ENCODE data around the gene PTK7.

- TF ChIP-seq CTCF (conservative IDR thresholded peaks at IDR 0.05; ENCODE audit: low read length) (no peak), EZH2phosphoT487 (IDR thresholded peaks at IDR 0.05; ENCODE audit: borderline replicate concordance, low read depth, low read length) (no peak)
These were observed 47.0 kb upstream of the PTK7 start for GRCh38 chr6:43029120-43029519.

Measured in OCI-LY7 (cell line).